GM13977 (cell line): ENCODE results near the gene PRKCD.

Source experiments
- DNase-seq: peaks from one replicate; pipeline ENCODE4 v3.0.0; 2012; ENCODE audit warnings: low spot score
- CTCF ChIP-seq: IDR thresholded peaks from 2 replicates; pipeline ENCODE4 v1.5.1; 2012; ENCODE audit warnings: mild to moderate bottlenecking, control low read depth; ENCODE audit not compliant: insufficient read depth; ENCODE audit errors: extremely low read depth, missing control alignments
- in situ Hi-C: fragments of 300-500 bp; cut with MboI; formaldehyde crosslinking; loops from one replicate; pipeline ENCODE4 v1.12.0; 2022; ENCODE audit warnings: low sequenced_read_pairs, low pct_unique_long_range_greater_than_20kb, mixed read lengths, inconsistent platforms; ENCODE audit not compliant: unreplicated experiment

Gene PRKCD

GRCh38 chr3:53175613-53176540 lies 14.9 kb downstream of the PRKCD start:
- DNase-seq = no peak
- no peak for TF ChIP-seq CTCF
- in situ Hi-C loops = no loop called here

- TF ChIP-seq CTCF = no peak
- in situ Hi-C loops = no loop called here
- no peak for DNase-seq
These were observed 17.2 kb downstream of the PRKCD start for GRCh38 chr3:53178246-53178645.

- in situ Hi-C loops = no loop called here
- TF ChIP-seq CTCF = no peak
- DNase-seq = no peak
These were observed 18.6 kb downstream of the PRKCD start for GRCh38 chr3:53179580-53179979.

GRCh38 chr3:53180305-53181023 lies 19.5 kb downstream of the PRKCD start:
- peak; percentile 88 for DNase-seq
- in situ Hi-C loops = no loop called here
- no peak for TF ChIP-seq CTCF

- in situ Hi-C loops = no loop called here
- TF ChIP-seq CTCF = no peak
- DNase-seq = no peak
These were observed 20.0 kb downstream of the PRKCD start for GRCh38 chr3:53181024-53181371.

GRCh38 chr3:53181528-53181927 lies 20.5 kb downstream of the PRKCD start:
- in situ Hi-C loops = no loop called here
- TF ChIP-seq CTCF = no peak
- no peak for DNase-seq
